DND-41 (cell line): ENCODE data around the gene GOLGA6A.
"Not testable (repeated sequence)": the region's sequence is repeated elsewhere in the genome, so short reads cannot be mapped to it uniquely, and the experiment has no call there.

Experiments used
- ATAC-seq: fragments of 200-7000 bp; cut with Tn5 transposase; 3 replicates; pipeline ENCODE4 v1.9.1; 2021; ENCODE audit warnings: low read depth; ENCODE audit not compliant: insufficient read depth
- DNase-seq: peaks from one replicate; pipeline ENCODE4 v3.0.0-alpha.2; 2020
- H2AFZ ChIP-seq: 2 replicates; pipeline ENCODE4 v1.6.0; 2012; ENCODE audit warnings: low read depth, low read length
- H3K27ac ChIP-seq: 2 replicates; pipeline ENCODE4 v1.5.1; 2012; ENCODE audit warnings: low read length, inconsistent platforms
- H3K27me3 ChIP-seq: fragments of 200-600 bp; sonication (generic); 2 replicates; pipeline ENCODE4 v1.6.0; 2012; ENCODE audit warnings: low read length, mild to moderate bottlenecking, inconsistent platforms; ENCODE audit not compliant: insufficient read depth, poor library complexity
- H3K36me3 ChIP-seq: 2 replicates; pipeline ENCODE4 v1.5.1; 2012; ENCODE audit warnings: low read length, inconsistent platforms; ENCODE audit not compliant: insufficient read depth
- H3K4me1 ChIP-seq: 2 replicates; pipeline ENCODE4 v1.5.1; 2012; ENCODE audit warnings: mild to moderate bottlenecking, low read length; ENCODE audit not compliant: insufficient read depth
- H3K4me2 ChIP-seq: 2 replicates; pipeline ENCODE4 v1.6.0; 2012; ENCODE audit warnings: mild to moderate bottlenecking, moderate library complexity, low read length, inconsistent platforms; ENCODE audit not compliant: insufficient read depth
- H3K4me3 ChIP-seq, 2 experiments: fragments of 200-600 bp in 1 of 2; shearing (Covaris generic) in 1 of 2; 2 replicates each; pipeline ENCODE4 v1.5.1; 2012 to 2016; ENCODE audit warnings: inconsistent platforms in 2 of 2, low read length in 2 of 2, mild to moderate bottlenecking in 2 of 2, low read depth in 1 of 2, moderate library complexity in 1 of 2
- H3K79me2 ChIP-seq: 2 replicates; pipeline ENCODE4 v1.6.0; 2012; ENCODE audit warnings: low read length, inconsistent platforms; ENCODE audit not compliant: insufficient read depth
- H3K9ac ChIP-seq: 2 replicates; pipeline ENCODE4 v1.6.0; 2012; ENCODE audit warnings: low read depth, mild to moderate bottlenecking, inconsistent platforms, low read length, moderate library complexity
- H3K9me3 ChIP-seq: 2 replicates; pipeline ENCODE4 v1.5.1; 2012; ENCODE audit warnings: low read length, moderate library complexity, mild to moderate bottlenecking, inconsistent platforms; ENCODE audit not compliant: insufficient read depth, severe bottlenecking
- H4K20me1 ChIP-seq: 2 replicates; pipeline ENCODE4 v1.6.0; 2012; ENCODE audit warnings: low read length; ENCODE audit not compliant: insufficient read depth
- CTCF ChIP-seq: IDR thresholded peaks from 2 replicates; pipeline ENCODE4 v1.5.1; 2012; ENCODE audit warnings: borderline replicate concordance, low read length, moderate library complexity, mild to moderate bottlenecking; ENCODE audit not compliant: poor library complexity, severe bottlenecking; ENCODE audit errors: extremely low read depth
- EZH2 ChIP-seq: IDR thresholded peaks from 3 replicates; pipeline ENCODE4 v1.6.1; 2012; ENCODE audit warnings: borderline replicate concordance, low read depth, mild to moderate bottlenecking, moderate library complexity, low read length, inconsistent platforms; ENCODE audit not compliant: severe bottlenecking

The GOLGA6A gene

DNA sequence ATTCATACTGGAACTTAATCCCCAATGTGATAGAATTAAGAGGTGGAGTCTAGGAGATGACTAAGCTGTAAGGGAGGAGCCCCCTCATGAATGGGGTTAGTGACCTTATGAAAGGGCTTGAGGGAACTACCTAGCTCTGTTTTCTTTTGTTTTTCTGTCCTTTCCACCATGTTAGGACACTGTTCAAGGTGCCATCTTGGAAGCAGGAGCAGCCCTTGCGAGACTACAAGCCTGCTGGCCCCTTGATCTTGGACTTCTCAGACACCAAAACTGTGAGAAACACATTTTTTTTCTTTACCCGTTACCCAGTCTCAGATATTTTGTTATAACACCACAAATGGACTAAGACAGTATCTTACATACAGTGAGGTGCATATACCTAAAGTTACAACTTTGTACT lies 26.5 kb downstream of the GOLGA6A start:
- peaks cover 4% of the 10 kb centered on the region for H3K27me3 ChIP-seq
- no peaks in the 10 kb centered on the region for H3K9me3 ChIP-seq
- H3K27ac ChIP-seq, result no peak overlapping the region
- no peak overlapping the region for H3K4me3 ChIP-seq
- ATAC-seq (no peak), DNase-seq (no peak)
- no peak overlapping the region for H3K4me2 ChIP-seq
- TF ChIP-seq CTCF (no peak), EZH2 (no peak)
- H2AFZ ChIP-seq, result no peak overlapping the region
- no peaks in the 10 kb centered on the region for H3K36me3 ChIP-seq
- H3K9ac ChIP-seq, result no peak overlapping the region
- H3K4me1 ChIP-seq, result peaks cover 11% of the 10 kb centered on the region; the same call in 1 of the 2 replicates
- no peaks in the 10 kb centered on the region for H3K79me2 ChIP-seq
- no peaks in the 10 kb centered on the region for H4K20me1 ChIP-seq

DNA sequence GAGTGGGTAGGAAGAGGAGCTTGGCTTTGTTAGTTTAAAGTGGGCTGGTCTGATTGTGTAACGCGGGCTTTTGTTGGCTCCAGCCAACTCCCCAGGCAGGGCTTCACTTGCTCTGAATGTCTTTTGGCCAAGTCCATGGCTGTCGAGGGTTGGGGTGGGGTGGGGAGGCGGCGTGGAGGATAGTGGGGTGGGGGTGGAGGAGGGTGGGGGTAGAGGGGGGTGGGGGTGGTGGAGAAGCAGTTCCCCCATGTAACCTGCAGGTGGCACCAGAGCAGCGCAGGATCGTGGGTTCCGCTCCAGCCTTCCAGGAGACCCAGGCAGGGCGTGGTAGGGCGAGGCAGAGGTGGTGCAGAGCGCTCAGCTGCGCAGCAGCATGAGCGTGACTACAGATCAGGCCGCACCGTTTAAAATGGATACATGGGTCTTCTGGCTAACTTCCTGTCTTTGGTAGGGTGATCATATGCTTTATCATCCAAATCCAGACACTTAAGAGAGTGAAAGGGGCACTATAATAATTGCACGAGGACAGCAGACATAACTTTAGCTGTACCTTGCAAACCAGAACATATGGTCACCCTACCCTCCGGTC lies 28.3 kb downstream of the GOLGA6A start:
- Histone ChIP-seq H3K9me3 (no peaks in the 10 kb centered on the region), H3K4me2 (no peak overlapping the region), H3K9ac (no peak overlapping the region), H3K4me3 (no peak overlapping the region), H3K4me1 (peaks cover 3% of the 10 kb centered on the region), H3K36me3 (no peaks in the 10 kb centered on the region), H2AFZ (no peak overlapping the region), H3K79me2 (no peaks in the 10 kb centered on the region), H3K27ac (no peak overlapping the region), H4K20me1 (no peaks in the 10 kb centered on the region), H3K27me3 (peaks cover 4% of the 10 kb centered on the region)
- DNase-seq (peak; percentile 71), ATAC-seq (peak; percentile 98)
- TF ChIP-seq CTCF (peak; percentile 65), EZH2 (no peak)

DNA sequence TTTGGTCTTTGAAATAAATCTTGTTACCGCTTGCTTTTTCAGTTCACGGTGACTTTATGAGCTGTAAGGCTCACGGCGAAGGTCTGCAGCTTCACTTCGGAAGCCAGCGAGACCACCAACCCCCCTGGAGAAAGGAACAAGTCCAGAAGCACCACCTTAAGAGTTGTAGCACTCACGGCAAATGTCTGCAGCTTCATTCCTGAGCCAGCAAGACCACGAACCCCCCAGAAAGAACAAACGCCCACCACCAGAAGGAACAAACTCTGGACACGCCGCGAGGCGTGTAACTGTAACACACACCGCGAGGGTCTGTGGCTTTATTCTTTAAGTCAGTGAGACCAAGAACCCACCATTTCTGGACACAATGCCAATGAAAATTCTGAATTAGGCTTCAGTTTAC lies 28.8 kb downstream of the GOLGA6A start:
- no peaks in the 10 kb centered on the region for H3K36me3 ChIP-seq
- no peak overlapping the region for H2AFZ ChIP-seq
- ATAC-seq (no peak), DNase-seq (no peak)
- H3K4me3 ChIP-seq, result no peak overlapping the region
- H3K4me2 ChIP-seq, result no peak overlapping the region
- peaks cover 8% of the 10 kb centered on the region for H3K4me1 ChIP-seq
- H3K9ac ChIP-seq, result no peak overlapping the region
- no peaks in the 10 kb centered on the region for H3K79me2 ChIP-seq
- TF ChIP-seq EZH2 (no peak), CTCF (no peak)
- H3K27me3 ChIP-seq, result peaks cover 4% of the 10 kb centered on the region
- no peak overlapping the region for H3K27ac ChIP-seq
- no peaks in the 10 kb centered on the region for H3K9me3 ChIP-seq
- no peaks in the 10 kb centered on the region for H4K20me1 ChIP-seq

- H3K27me3 ChIP-seq, DNase-seq, H3K4me3 ChIP-seq, H3K9ac ChIP-seq, H3K9me3 ChIP-seq, H3K79me2 ChIP-seq, H4K20me1 ChIP-seq, H3K36me3 ChIP-seq, ATAC-seq, H2AFZ ChIP-seq, H3K27ac ChIP-seq, H3K4me2 ChIP-seq: not testable (repeated sequence)
- H3K4me1 ChIP-seq, result peaks cover 16% of the 10 kb centered on the region
Measured at GRCh38 chr15:74052271-74053260, 29.8 kb downstream of the GOLGA6A start.
